Stomach (tissue), 9 donors: ENCODE data around the gene HADHB. TPM values are rescaled to one million over a fixed set of nuclear protein-coding genes. Genes with fewer than 3 reads are reported as not detected.

Experiments used
- DNase-seq, 2 donors: peaks; one replicate each; pipeline versions ENCODE4 v3.0.0 to v3.0.0-alpha.2; 2013 to 2019
- H3K27ac ChIP-seq, 5 donors: fragments of 200-600 bp in 4 of 5; sonication (generic) in 4 of 5; one replicate each; pipeline ENCODE4 v1.5.1; 2013 to 2019; ENCODE audit warnings: mild to moderate bottlenecking in 1 of 5, moderate library complexity in 1 of 5
- H3K27me3 ChIP-seq, 3 donors: fragments of 200-600 bp; sonication (generic); one replicate each; pipeline ENCODE4 v1.5.1; 2017 to 2019; ENCODE audit warnings: mixed run types in 1 of 3
- H3K36me3 ChIP-seq, 4 donors: fragments of 200-600 bp; sonication (generic); 1 replicate in 3 of 4; 2 replicates in 1 of 4; pipeline ENCODE4 v1.5.1; 2016 to 2019
- H3K4me1 ChIP-seq, 4 donors: fragments of 200-600 bp; sonication (generic); one replicate each; pipeline ENCODE4 v1.5.1; 2016 to 2019
- H3K4me3 ChIP-seq, 4 donors: fragments of 200-600 bp; sonication (generic) in 3 of 4; one replicate each; pipeline ENCODE4 v1.5.1; 2016 to 2019; ENCODE audit warnings: mild to moderate bottlenecking in 1 of 4
- H3K9me3 ChIP-seq, 4 donors: fragments of 200-600 bp; sonication (generic); one replicate each; pipeline ENCODE4 v1.5.1; 2016 to 2019
- CTCF ChIP-seq, 7 experiments: fragments of 450-650 bp in 4 of 7; fragments of 200-600 bp in 3 of 7; sonication (generic) in 3 of 7; IDR thresholded peaks; one replicate each; pipeline ENCODE4 v1.5.1; 2016 to 2019; ENCODE audit warnings: antibody characterized with exemption in 7 of 7, control low read depth in 2 of 7, mild to moderate bottlenecking in 1 of 7
- EP300 ChIP-seq: sonication (generic); formaldehyde crosslinking; IDR thresholded peaks from one replicate; pipeline ENCODE4 v1.6.1; 2017; ENCODE audit warnings: antibody characterized with exemption
- POLR2A ChIP-seq, 4 donors: fragments of 450-650 bp; IDR thresholded peaks; one replicate each; pipeline ENCODE4 v1.6.1; 2016; ENCODE audit warnings: antibody characterized with exemption in 4 of 4, control low read depth in 2 of 4, mild to moderate bottlenecking in 1 of 4, moderate library complexity in 1 of 4
- POLR2AphosphoS5 ChIP-seq, 3 donors: sonication (generic); formaldehyde crosslinking; IDR thresholded peaks; one replicate each; pipeline ENCODE4 v1.6.1; 2016; ENCODE audit warnings: antibody characterized with exemption in 3 of 3
- WGBS, 5 donors: extraction: QIAGEN DNeasy Blood & Tissue Kit in 3 of 5; methylation state at CpG; one replicate each; pipeline versions ENCODE4 v1.1.5 to v1.1.7; 2013 to 2018; 5-methylcytosine and 5-hydroxymethylcytosine counted together
- intact Hi-C: fragments of 100-400 bp; cut with DNase I; formaldehyde crosslinking; loops from one replicate; pipeline ENCODE4 v1.15.1; 2023; ENCODE audit warnings: low total_unique reads
- polyA plus RNA-seq, 3 donors: library from polyadenylated mRNA; stranded (reverse); fragments of 200-250 nt; gene quantifications; one replicate each; pipeline ENCODE4 v1.2.3, GENCODE V29; 2013
- total RNA-seq, 5 donors: library from RNA; depleted of rRNA; stranded (reverse); fragments of >200 nt; gene quantifications; one replicate each; pipeline versions ENCODE4 v1.1.0 to v1.2.3, GENCODE V29; 2014 to 2016
- donor health status: healthy with polysubstance abuse.
- donor health status: Bipolar disorder and iron deficiency.
- donor health status: healthy.

Gene HADHB
- total and polyA plus RNA-seq, 8 donors: 70.4 to 178 (median 91.4) TPM

DNA sequence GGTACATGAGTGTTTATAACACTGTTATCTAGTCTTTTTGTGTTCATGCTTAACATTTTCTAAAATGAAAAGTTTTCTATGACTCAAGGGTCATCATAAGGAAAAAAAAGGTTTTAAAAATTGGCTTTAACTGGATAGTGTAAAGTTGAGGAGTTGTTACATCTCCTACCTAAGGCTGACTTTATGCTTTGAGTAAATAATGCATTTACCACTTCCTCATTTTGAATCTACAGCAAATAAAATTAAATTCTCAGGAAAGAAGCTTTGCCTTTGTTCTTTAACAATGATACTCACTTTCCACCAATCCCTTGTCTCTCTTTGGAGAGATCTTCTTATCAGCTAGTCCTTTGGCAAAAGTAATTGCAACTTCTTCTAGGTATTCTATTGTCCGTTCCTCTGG is 30.0 kb upstream of the HADHB start:
- TF ChIP-seq EP300 (no peak), POLR2A (IDR thresholded peaks at IDR 0.05) (no peak), CTCF (IDR thresholded peaks at IDR 0.05) (no peak), POLR2AphosphoS5 (IDR thresholded peaks at IDR 0.05) (no peak)
- 75 to 88% (median 84%) methylated on average over 1 of the region's 1 CpG for WGBS, 5 donors
- no peak overlapping the region for H3K4me3 ChIP-seq
- H3K36me3 ChIP-seq: peaks cover 36 to 100% (median 96%) of the 10 kb centered on the region in 4 donors
- intact Hi-C loops: no loop called here
- H3K27ac ChIP-seq: no peak overlapping the region
- DNase-seq: no peak
- H3K27me3 ChIP-seq: no peaks in the 10 kb centered on the region
- no peaks in the 10 kb centered on the region for H3K4me1 ChIP-seq
- no peaks in the 10 kb centered on the region for H3K9me3 ChIP-seq

- peaks cover 26 to 100% (median 95%) of the 10 kb centered on the region in 4 donors for H3K36me3 ChIP-seq
- 93 to 100% (median 97%) methylated on average over 1 of the region's 1 CpG for WGBS, 5 donors
- intact Hi-C loops: no loop called here
These were observed 28.9 kb upstream of the HADHB start for GRCh38 chr2:26215833-26216232.

DNA sequence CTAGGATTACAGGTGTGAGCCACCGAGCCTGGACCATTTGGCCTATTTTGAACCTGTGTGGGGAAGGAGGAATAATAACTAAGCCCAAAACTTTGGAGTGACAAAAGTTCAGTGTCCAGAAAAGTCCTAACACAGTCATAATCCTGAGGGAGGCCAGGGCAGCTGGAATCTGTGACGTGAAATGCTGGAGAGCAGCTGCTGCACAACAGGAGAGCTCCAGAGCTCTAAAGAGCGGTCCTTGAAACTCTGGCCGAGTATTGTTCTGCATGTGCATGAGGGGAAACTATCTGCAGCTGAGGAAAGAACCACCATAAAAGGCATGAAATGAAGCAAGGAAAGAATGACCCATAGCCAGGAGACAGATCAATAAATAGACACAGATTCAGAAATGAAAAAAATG is 28.2 kb upstream of the HADHB start:
- TF ChIP-seq EP300: no peak
- TF ChIP-seq POLR2AphosphoS5 (IDR thresholded peaks at IDR 0.05): no peak
- TF ChIP-seq POLR2A (IDR thresholded peaks at IDR 0.05): no peak
- no peak for TF ChIP-seq CTCF (IDR thresholded peaks at IDR 0.05)
- Histone ChIP-seq H3K27me3 (no peaks in the 10 kb centered on the region), H3K9me3 (no peaks in the 10 kb centered on the region), H3K36me3 (peaks cover 28 to 100% (median 95%) of the 10 kb centered on the region in 4 donors), H3K4me3 (no peak overlapping the region), H3K4me1 (no peaks in the 10 kb centered on the region), H3K27ac (no peak overlapping the region)
- WGBS, 5 donors: 94 to 97% (median 97%) methylated on average over 4 of the region's 4 CpGs
- intact Hi-C loops: no loop called here
- no peak for DNase-seq

More at GRCh38 chr2:26215833-26216232, 28.9 kb upstream of the HADHB start:
- Histone ChIP-seq H3K27ac (no peak overlapping the region), H3K4me3 (no peak overlapping the region), H3K4me1 (no peaks in the 10 kb centered on the region), H3K9me3 (no peaks in the 10 kb centered on the region), H3K27me3 (no peaks in the 10 kb centered on the region)
- TF ChIP-seq POLR2AphosphoS5 (IDR thresholded peaks at IDR 0.05): no peak
- TF ChIP-seq CTCF (IDR thresholded peaks at IDR 0.05): no peak
- TF ChIP-seq POLR2A (IDR thresholded peaks at IDR 0.05): no peak
- no peak for TF ChIP-seq EP300
- no peak for DNase-seq

DNA sequence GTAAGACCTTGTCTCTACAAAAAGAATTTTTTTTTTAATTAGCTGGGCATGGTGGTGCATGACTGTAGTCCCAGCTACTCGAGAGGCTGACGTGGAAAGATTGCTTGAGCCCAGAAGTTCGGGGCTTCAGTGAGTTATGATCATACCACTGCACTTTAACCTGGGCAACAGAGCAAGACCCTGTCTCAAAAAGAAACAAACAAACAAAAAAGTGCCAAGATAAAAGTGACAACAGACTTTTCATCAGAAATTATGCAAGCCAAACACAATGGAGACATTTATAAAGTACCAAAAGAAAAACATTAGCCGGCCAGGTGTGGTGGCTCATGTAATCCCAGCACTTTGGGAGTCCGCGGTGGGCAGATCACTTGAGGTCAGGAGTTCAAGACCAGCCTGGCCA is 27.0 kb upstream of the HADHB start:
- TF ChIP-seq POLR2A (IDR thresholded peaks at IDR 0.05) (no peak), EP300 (no peak), POLR2AphosphoS5 (IDR thresholded peaks at IDR 0.05) (no peak), CTCF (IDR thresholded peaks at IDR 0.05) (no peak)
- peaks cover 24 to 100% (median 95%) of the 10 kb centered on the region in 4 donors for H3K36me3 ChIP-seq
- H3K27me3 ChIP-seq: no peaks in the 10 kb centered on the region
- intact Hi-C loops: no loop called here
- 78 to 84% (median 81%) methylated on average over 6 of the region's 6 CpGs for whole genome bisulfite sequencing, 5 donors
- H3K4me3 ChIP-seq: no peak overlapping the region
- no peaks in the 10 kb centered on the region for H3K4me1 ChIP-seq
- no peak for DNase-seq
- no peaks in the 10 kb centered on the region for H3K9me3 ChIP-seq
- no peak overlapping the region for H3K27ac ChIP-seq
